Keratinocyte (primary cell): ENCODE results near the gene RCHY1.
"Not testable (repeated sequence)": the region's sequence is repeated elsewhere in the genome, so short reads cannot be mapped to it uniquely, and the experiment has no call there.

Experiments used
- CTCF ChIP-seq, 3 experiments: IDR thresholded peaks in 1 of 3; conservative IDR thresholded peaks in 1 of 3; optimal IDR thresholded peaks in 1 of 3; 2 replicates in 2 of 3; 3 replicates in 1 of 3; pipeline versions ENCODE3 to v1.5.1; 2011; ENCODE audit warnings: low read length in 3 of 3, mild to moderate bottlenecking in 3 of 3, moderate library complexity in 2 of 3, control low read depth in 1 of 3, inconsistent platforms in 1 of 3; ENCODE audit not compliant: insufficient read depth in 2 of 3; ENCODE audit errors: extremely low read depth in 1 of 3
- EZH2 ChIP-seq: IDR thresholded peaks from one replicate; pipeline ENCODE4 v1.6.1; 2012; ENCODE audit warnings: inconsistent platforms, mild to moderate bottlenecking, low read length, moderate library complexity

- TF ChIP-seq CTCF (optimal IDR thresholded peaks at IDR 0.05 in 1 of 3, IDR thresholded peaks at IDR 0.05 in 1 of 3, conservative IDR thresholded peaks at IDR 0.05 in 1 of 3; ENCODE audit: extremely low read depth in 1 of 3, insufficient read depth in 2 of 3, low read length in 3 of 3); EZH2: not testable (repeated sequence)
These were observed 5.2 kb upstream of the RCHY1 start for GRCh38 chr4:75519452-75519851.
